ENCODE measurements around the gene HMG20B.

The HMG20B gene

GRCh38 chr19:3530389-3530788 is 42.4 kb upstream of the HMG20B start:
- no peaks in the 10 kb centered on the region for H3K27me3 ChIP-seq (ENCODE audit: insufficient read depth, poor library complexity, severe bottlenecking)
- no peak for TF ChIP-seq CTCF (IDR thresholded peaks at IDR 0.05; ENCODE audit: poor library complexity, severe bottlenecking)
- ATAC-seq (ENCODE audit: low read depth): no peak
- peaks cover 44% of the 10 kb centered on the region for H3K36me3 ChIP-seq (ENCODE audit: low read depth)
- no peaks in the 10 kb centered on the region for H3K4me1 ChIP-seq (ENCODE audit: insufficient read depth, poor library complexity, severe bottlenecking)
- H3K4me3 ChIP-seq (ENCODE audit: severe bottlenecking): no peak overlapping the region
- H3K9me3 ChIP-seq (ENCODE audit: severe bottlenecking): no peaks in the 10 kb centered on the region
- no peak overlapping the region for H3K27ac ChIP-seq (ENCODE audit: poor library complexity, severe bottlenecking)
- no peak for DNase-seq (ENCODE audit: low spot score)

DNA sequence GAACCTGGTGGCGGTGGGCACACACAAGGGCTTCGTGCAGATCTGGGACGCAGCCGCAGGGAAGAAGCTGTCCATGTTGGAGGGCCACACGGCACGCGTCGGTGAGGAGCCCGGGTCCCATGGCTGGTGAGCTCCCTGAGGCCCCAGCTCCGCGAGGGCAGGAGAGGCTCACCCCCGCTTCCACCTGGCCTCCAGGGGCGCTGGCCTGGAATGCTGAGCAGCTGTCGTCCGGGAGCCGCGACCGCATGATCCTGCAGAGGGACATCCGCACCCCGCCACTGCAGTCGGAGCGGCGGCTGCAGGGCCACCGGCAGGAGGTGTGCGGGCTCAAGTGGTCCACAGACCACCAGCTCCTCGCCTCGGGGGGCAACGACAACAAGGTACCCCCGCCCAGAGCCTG is 41.0 kb upstream of the HMG20B start:
- no peaks in the 10 kb centered on the region for H3K27me3 ChIP-seq (ENCODE audit: insufficient read depth, poor library complexity, severe bottlenecking)
- H3K27ac ChIP-seq (ENCODE audit: poor library complexity, severe bottlenecking): no peak overlapping the region
- peaks cover 39% of the 10 kb centered on the region for H3K36me3 ChIP-seq (ENCODE audit: low read depth)
- no peak for TF ChIP-seq CTCF (IDR thresholded peaks at IDR 0.05; ENCODE audit: poor library complexity, severe bottlenecking)
- no peak overlapping the region for H3K4me3 ChIP-seq (ENCODE audit: severe bottlenecking)
- no peaks in the 10 kb centered on the region for H3K9me3 ChIP-seq (ENCODE audit: severe bottlenecking)
- H3K4me1 ChIP-seq (ENCODE audit: insufficient read depth, poor library complexity, severe bottlenecking): no peaks in the 10 kb centered on the region
- ATAC-seq (ENCODE audit: low read depth) (no peak), DNase-seq (ENCODE audit: low spot score) (no peak)

- DNase-seq (ENCODE audit: low spot score) (no peak), ATAC-seq (ENCODE audit: low read depth) (no peak)
- H3K27me3 ChIP-seq (ENCODE audit: insufficient read depth, poor library complexity, severe bottlenecking): no peaks in the 10 kb centered on the region
- no peak for TF ChIP-seq CTCF (IDR thresholded peaks at IDR 0.05; ENCODE audit: poor library complexity, severe bottlenecking)
- no peak overlapping the region for H3K27ac ChIP-seq (ENCODE audit: poor library complexity, severe bottlenecking)
- no peaks in the 10 kb centered on the region for H3K9me3 ChIP-seq (ENCODE audit: severe bottlenecking)
- no peak overlapping the region for H3K4me3 ChIP-seq (ENCODE audit: severe bottlenecking)
- H3K4me1 ChIP-seq (ENCODE audit: insufficient read depth, poor library complexity, severe bottlenecking): no peaks in the 10 kb centered on the region
- peaks cover 33% of the 10 kb centered on the region for H3K36me3 ChIP-seq (ENCODE audit: low read depth)
Measured at GRCh38 chr19:3532154-3532786, 40.5 kb upstream of the HMG20B start.

- Histone ChIP-seq H3K9me3 (ENCODE audit: severe bottlenecking) (no peaks in the 10 kb centered on the region), H3K4me1 (ENCODE audit: insufficient read depth, poor library complexity, severe bottlenecking) (no peaks in the 10 kb centered on the region), H3K27ac (ENCODE audit: poor library complexity, severe bottlenecking) (no peak overlapping the region), H3K4me3 (ENCODE audit: severe bottlenecking) (no peak overlapping the region), H3K36me3 (ENCODE audit: low read depth) (peaks cover 28% of the 10 kb centered on the region), H3K27me3 (ENCODE audit: insufficient read depth, poor library complexity, severe bottlenecking) (no peaks in the 10 kb centered on the region)
- ATAC-seq (ENCODE audit: low read depth) (no peak), DNase-seq (ENCODE audit: low spot score) (no peak)
- TF ChIP-seq CTCF (IDR thresholded peaks at IDR 0.05; ENCODE audit: poor library complexity, severe bottlenecking): no peak
Measured at GRCh38 chr19:3533033-3533432, 39.7 kb upstream of the HMG20B start.

DNA sequence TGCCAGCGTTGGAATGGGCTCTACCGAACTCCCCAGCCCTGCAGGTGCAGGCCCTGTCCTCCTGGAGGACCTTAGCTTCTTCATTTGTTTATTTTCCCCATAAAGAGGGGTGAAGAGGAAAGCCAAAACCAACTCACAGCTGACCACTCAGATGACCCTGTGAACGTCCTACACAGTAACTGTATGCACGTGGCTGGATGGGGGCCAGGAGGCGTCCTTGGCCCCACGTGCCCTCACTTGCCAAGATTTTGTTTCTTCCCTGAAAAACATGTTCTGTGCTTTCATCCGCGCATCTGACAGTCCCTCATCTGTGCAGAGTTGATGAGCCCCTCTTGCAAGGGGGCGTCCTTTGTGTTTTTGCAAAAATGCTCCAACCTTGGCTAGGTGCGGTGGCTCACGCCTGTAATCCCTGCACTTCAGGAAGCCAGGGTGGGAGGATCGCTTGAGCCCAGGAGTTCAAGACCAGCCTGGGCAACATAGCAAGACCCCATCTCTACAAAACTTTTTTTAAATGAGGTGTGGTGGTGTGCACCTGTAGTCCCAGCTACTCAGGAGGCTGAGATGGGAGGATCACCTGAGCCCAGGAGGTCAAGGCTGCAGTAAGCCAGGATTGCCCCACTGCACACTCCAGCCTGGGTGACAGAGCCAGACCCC is 39.1 kb upstream of the HMG20B start:
- no peaks in the 10 kb centered on the region for H3K4me1 ChIP-seq (ENCODE audit: insufficient read depth, poor library complexity, severe bottlenecking)
- no peak overlapping the region for H3K4me3 ChIP-seq (ENCODE audit: severe bottlenecking)
- no peaks in the 10 kb centered on the region for H3K27me3 ChIP-seq (ENCODE audit: insufficient read depth, poor library complexity, severe bottlenecking)
- TF ChIP-seq CTCF (IDR thresholded peaks at IDR 0.05; ENCODE audit: poor library complexity, severe bottlenecking): no peak
- no peak for ATAC-seq (ENCODE audit: low read depth)
- no peak for DNase-seq (ENCODE audit: low spot score)
- no peaks in the 10 kb centered on the region for H3K9me3 ChIP-seq (ENCODE audit: severe bottlenecking)
- no peak overlapping the region for H3K27ac ChIP-seq (ENCODE audit: poor library complexity, severe bottlenecking)
- peaks cover 28% of the 10 kb centered on the region for H3K36me3 ChIP-seq (ENCODE audit: low read depth)
